Neural cell (in vitro differentiated cells): ENCODE results near the gene SOCS3.
"Not testable (repeated sequence)": the region's sequence is repeated elsewhere in the genome, so short reads cannot be mapped to it uniquely, and the experiment has no call there.

Experiments
- CTCF ChIP-seq: fragments of 450-650 bp; IDR thresholded peaks from 2 replicates; pipeline ENCODE4 v1.5.1; 2014; ENCODE audit warnings: antibody characterized with exemption, mild to moderate bottlenecking, moderate library complexity; ENCODE audit not compliant: poor library complexity, severe bottlenecking
- EP300 ChIP-seq: fragments of 450-650 bp; conservative IDR thresholded peaks from 2 replicates; pipeline ENCODE4 v1.6.1; 2014; ENCODE audit warnings: antibody characterized with exemption, mild to moderate bottlenecking, moderate library complexity; ENCODE audit not compliant: poor library complexity, severe bottlenecking
- EZH2 ChIP-seq: fragments of 200-600, 300-800 bp; shearing (Covaris generic), sonication (generic); IDR thresholded peaks from 2 replicates; pipeline ENCODE4 v1.6.1; 2014; ENCODE audit warnings: antibody characterized with exemption, low read length, borderline replicate concordance, mild to moderate bottlenecking; ENCODE audit not compliant: insufficient read depth, poor library complexity, severe bottlenecking
- MXI1 ChIP-seq: fragments of 450-650 bp; conservative IDR thresholded peaks from 2 replicates; pipeline ENCODE4 v1.6.1; 2014; ENCODE audit warnings: antibody characterized with exemption, mild to moderate bottlenecking; ENCODE audit not compliant: poor library complexity, severe bottlenecking
- POLR2AphosphoS5 ChIP-seq: IDR thresholded peaks from 2 replicates; pipeline ENCODE4 v1.6.1; 2012
- RAD21 ChIP-seq: fragments of 450-650 bp; conservative IDR thresholded peaks from 2 replicates; pipeline ENCODE4 v1.6.1; 2014; ENCODE audit warnings: antibody characterized with exemption, mild to moderate bottlenecking, moderate library complexity
- REST ChIP-seq: IDR thresholded peaks from 2 replicates; pipeline ENCODE4 v1.6.1; 2012; ENCODE audit warnings: borderline replicate concordance
- SMC3 ChIP-seq: fragments of 450-650 bp; conservative IDR thresholded peaks from 2 replicates; pipeline ENCODE4 v1.6.1; 2014; ENCODE audit warnings: antibody characterized with exemption, mild to moderate bottlenecking, moderate library complexity; ENCODE audit not compliant: poor library complexity

GRCh38 chr17:78309659-78310255 is 50.1 kb downstream of the SOCS3 start:
- TF ChIP-seq CTCF, EZH2, RAD21, EP300, MXI1, REST, POLR2AphosphoS5, SMC3: not testable (repeated sequence)
